GOT3 (cell line): Measurements from ENCODE around the gene SNX14.
"Not testable (repeated sequence)": the region's sequence is repeated elsewhere in the genome, so short reads cannot be mapped to it uniquely, and the experiment has no call there.

Experiments used
- DNase-seq: peaks from one replicate; lab custom pipeline; 2025; ENCODE audit warnings: mixed read lengths; lab: John Stamatoyannopoulos, UW

The SNX14 gene

GRCh38 chr6:85593438-85594196 is at the start of gene SNX14:
TSS of gene SNX14 (minus strand) at chr6:85593858. CDS start at chr6:85593718, 140 bp downstream.
- peak; percentile 76 for DNase-seq

DNA sequence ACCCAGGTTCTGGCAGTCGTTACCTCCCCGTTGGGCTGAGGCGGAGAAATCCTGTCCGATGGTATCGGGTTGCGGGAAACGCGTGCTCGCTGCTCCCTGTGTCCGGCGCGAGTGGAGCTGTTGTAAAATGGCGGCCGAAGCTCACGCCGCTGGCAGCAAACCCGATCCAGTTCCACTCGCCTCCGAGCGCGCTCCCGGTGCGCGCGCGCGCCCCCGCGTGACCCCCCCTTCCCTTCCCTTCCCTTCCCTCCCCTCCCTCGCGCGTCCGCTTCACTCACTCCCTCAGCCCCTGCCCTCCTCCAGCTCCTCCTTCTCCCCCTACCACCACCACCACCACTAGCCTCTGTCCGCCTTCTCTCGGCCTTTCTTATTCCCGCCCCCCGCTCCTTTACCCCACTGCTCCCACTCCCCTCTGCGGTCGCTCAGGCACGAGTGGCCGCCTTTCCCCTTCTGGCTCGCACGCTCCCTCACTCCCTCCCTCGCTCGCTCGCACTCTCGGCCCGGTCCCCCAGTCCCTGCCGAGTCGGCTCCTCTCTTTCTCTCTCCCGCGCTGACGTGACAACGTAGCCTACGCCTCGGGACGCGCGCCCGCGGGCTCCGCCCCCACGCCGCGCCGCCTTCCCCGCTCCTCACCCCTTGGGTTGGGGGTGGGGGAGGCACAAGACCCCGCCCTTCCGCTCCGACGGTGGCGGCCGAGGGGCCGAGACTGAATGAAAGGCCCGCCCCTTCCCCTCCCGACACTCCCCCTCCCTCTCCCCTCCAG is 49.3 kb upstream of the SNX14 start, which contains the start of gene SYNCRIP:
SYNCRIP (minus strand) TSS at position 113 of the 763 bp plus-strand sequence. CDS start 1,447 bp downstream, outside the sequence.
- DNase-seq, result peak; percentile 93

- no peak for DNase-seq
Measured at GRCh38 chr6:85641897-85642773, 48.5 kb upstream of the SNX14 start.

DNA sequence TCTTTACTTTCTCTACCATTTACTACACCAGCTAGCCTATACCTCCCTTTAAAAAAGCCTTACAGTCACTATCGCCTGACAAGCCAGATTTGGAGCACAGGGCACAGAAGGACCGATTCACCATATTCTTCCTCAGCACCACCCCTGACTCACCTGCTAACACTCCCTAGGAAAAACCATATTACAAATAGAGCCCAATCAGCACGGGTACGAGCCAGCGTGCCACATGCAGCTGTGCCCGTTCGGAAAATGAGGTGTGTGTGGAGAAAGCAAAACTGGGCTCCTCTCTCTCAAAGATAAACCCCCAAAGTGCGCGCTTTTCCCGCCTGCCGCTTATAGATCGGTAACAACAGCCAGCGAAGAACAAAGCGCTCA is 47.9 kb upstream of the SNX14 start:
- no peak for DNase-seq

DNA sequence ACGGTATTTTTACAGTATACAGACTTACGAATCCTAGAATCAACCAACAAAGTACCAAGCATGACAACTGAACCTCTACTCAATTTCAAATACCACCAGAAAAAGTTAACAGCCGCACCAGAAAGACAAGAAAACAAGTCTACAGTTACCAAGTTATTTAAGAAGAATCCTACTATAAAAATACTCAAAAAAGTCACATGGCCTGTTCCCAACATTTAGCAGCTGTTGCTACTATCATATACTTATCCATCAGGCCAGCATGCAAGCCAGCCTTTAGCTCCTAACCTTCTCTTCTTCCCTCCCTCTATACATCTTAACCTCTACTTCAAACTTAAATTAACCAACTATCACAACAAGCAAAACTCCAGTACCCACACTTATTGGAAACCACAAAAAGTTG is 47.2 kb upstream of the SNX14 start:
- DNase-seq, result no peak

GRCh38 chr6:85637579-85637978 is 43.9 kb upstream of the SNX14 start:
- DNase-seq, result no peak

DNA sequence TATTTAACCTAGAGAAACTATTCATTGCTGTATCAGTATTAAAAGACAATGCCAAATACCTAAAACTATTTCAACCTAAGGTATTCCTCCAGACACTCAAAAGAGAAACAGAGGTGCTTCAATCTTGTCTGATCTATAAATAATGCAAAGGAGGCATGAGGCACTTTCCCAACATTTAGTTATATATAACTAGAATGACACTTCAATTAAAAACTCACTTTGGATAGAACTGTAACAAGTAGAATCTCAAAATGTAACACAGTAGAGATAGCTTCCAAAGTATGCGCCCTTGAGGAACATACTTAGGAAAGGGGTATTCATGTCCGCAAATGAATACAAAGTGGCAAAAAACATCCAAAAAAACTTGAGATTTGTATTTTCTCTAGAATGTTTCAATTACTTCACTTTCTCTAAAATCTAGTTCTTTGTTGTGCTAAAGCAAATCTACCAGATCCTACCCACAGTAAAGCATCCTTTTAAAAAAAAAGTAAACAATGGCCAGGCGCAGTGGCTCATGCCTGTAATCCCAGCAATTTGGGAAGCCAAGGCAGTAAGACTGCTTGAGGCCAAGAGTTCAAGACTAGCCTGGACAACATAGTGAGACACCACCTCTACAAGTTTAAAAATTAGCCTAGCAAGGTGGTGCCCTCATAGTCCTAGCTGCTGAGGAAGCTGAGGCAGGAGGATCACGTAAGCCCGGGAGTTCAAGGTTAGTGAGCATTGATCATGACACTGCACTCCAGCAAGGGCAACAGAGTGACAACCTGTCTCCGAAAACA is 38.7 kb upstream of the SNX14 start:
- DNase-seq, result no peak

DNA sequence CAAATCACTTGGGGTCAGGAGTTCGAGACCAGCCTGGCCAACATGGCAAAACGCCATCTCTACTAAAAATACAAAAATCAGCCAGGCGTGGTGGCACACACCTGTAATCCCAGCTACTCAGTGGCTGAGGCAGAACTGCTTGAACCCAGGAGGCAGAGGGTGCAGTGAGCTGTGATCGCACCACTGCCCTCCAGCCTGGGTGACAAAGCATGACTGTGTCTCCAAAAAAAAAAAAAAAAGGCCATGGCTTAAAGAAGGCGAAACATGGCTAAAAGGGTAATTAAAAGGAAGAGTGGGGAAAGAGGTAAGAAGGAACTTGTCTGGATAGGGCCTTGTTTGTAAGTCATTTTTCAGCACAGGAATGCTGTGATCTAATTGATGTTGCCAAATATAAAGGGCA is 37.5 kb upstream of the SNX14 start:
- not testable (repeated sequence) for DNase-seq

- DNase-seq, result no peak
Measured at GRCh38 chr6:85628353-85628752, 34.7 kb upstream of the SNX14 start.

DNA sequence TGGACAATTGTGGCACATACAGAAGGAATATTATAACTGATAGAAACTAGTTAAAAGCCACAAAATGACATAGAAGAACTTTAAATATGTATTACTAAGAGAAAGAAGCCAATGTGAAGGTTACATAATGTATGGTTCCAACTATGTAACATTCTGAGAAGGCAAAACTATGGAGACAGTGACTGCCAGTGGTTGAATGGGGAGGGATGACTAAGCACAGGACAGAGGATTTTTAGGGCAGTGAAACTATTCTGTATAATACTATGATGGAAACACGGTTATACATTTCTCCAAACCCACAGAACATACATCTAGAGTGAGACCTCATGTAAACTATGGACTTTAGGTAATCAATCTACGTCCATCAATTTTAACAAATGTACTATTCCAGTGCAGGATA is 26.6 kb upstream of the SNX14 start:
- DNase-seq, result no peak

DNA sequence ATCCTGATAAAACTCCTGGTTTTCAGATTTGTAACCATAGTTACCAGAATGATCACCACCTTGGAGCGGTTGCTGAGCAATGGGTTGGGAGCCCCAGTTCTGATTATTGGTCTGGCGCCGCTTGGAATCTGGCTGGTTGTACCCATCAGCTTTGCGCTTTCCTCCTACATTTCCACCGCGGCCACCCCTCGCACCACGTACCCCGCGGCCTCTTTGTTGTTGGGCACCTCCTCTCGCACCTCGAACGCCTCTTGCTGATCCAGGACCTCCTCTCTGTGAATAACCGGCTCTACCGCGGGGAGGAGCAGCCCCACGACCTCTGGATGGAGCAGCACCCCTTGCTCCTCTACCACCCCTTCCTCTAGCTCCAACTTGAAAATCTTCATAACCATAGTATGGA is 21.1 kb upstream of the SNX14 start:
- DNase-seq, result no peak

DNA sequence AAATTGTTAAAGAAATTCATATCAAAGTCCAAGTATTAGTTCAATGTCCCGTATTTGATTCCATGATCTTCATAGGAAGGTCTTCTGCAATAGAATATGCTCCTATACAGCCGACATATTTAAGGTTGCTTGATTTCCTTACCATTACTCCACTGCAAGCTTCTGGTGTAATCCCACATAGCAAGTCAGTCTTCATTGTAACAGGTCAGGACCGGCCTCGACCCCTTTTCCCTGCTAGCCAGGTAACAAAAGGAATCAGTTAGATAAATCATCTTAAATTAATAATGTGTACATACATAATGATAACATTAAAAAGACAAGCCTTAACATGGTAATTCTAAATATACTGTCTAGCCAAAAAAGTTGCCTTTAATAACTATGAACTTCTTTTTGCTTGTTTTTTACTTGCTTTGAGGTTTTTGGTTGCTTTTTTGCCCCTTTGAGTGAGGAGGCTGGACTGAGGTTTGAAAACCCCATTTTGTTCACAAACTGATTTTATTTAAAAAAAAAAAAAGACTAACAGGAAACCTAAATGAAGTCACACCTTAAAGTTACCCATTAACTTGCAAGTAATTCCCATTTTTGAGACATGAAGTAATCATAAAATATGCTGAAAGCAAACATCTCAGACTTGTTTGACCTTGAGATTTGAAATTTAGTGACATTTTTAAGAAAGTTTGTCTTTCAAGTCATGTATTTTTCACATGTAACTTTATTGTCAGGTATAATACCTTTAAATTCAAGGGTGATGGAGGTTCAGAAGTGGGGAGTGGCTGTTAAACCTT is 19.2 kb upstream of the SNX14 start:
- DNase-seq, result no peak

DNA sequence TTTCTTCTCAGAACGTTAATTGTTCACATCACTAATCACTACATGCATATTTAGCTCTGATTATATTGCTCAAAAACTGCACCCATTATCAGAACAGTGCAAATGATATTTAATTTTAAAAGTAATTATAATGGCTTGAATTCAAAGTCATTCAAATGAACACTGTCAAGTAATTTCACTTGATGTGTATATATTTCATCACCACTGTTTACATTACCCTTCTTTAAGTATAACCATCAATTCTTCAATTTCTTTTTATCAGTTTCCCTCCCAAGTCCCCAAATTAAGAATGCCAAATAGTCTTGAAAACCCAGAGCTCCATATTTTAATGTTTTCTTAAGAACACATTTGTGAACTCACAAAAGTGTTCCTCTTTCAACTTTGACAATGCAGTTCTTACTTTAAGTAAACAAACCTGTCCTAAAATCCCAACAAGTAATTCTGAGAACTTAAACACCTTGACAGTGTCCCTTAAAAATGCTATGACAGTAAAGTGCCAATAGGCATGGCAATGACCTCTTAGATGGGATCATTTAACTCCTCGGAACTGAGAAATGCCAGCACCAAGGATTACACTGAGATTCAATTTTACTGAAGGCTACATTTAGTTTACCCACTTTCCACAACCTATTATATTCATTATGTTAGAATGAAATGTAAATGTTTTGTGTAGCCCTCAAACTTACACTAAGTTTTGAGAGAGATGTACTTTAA is 16.7 kb upstream of the SNX14 start:
- DNase-seq, result no peak

DNA sequence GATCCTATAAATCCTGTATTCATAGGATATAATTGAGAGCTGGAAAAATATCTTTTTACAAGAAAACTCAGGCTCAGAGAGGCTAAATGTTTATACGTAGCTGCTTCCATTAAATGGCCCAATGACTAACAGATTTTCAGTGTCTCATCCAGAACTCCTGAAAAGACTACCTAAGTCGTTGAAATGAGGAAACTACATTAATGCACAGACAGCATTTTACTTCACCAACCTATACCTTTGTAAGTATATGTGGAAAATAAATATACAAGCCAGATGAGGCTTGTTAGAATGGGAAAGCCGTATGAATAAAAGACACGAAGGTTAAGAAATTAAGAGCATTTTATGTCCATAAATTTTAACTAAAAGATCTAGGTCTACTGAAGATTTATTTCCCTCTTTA is 8.4 kb upstream of the SNX14 start:
- no peak for DNase-seq

DNA sequence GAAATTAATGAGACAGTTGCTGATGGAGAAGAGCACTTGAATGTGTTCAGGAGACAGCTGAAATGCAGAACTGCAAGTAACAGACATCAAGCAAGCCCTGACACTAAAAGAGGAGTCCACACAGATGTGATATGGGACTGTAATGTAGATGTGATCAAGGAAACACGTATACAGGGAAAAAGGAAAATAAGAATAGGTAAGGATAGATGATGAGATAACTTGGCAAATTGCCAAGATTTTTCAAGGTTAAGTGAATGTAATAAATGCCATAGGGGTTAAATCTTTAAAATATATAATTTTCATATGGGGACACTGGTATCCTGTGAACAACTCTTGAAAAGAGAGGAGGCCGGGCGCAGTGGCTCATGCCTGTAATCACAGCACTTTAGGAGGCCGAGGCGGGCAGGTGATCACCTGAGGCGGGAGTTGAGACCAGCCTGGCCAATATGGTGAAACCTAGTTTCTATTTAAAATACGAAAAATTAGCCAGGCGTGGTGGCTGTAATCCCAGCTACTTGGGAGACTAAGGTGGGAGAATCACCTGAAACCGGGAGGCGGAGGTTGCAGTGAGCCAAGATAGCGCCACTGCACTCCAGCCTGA is 7.2 kb upstream of the SNX14 start:
- no peak for DNase-seq

DNA sequence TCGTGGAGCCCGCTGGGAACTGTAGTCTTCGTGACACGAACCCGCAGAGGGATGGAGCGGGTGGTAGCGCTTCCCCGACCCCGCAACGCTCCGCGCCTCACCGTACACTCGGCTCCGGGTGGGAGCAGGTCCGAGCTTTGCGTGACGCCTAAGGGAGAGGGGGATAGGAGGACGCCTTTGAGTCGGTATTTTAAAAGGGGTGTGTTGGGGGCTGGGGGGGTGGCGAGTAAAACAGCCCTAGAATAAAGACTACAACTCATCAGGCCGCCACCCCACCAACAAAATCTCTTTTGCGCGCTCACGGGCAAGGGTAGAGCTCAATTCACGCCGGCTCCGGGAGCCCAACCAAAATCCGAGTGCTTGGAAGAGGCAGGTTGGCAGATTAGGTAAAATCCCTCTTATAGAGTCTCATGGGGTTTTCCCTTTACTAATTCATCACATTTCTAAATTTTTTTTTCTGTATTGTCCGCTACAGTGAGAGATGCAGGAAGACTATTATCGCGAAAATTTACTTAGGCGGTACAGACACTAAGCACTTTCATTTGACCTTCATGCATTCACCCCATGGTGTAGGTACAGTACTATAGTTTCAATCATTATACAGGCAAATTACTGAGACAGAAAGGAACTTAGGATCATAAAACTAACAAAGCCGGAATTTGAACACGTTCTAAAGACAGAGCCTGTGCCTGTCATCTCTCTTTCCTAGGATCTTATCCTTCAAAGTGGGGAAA is 706 bp upstream of the SNX14 start:
- DNase-seq, result no peak

DNA sequence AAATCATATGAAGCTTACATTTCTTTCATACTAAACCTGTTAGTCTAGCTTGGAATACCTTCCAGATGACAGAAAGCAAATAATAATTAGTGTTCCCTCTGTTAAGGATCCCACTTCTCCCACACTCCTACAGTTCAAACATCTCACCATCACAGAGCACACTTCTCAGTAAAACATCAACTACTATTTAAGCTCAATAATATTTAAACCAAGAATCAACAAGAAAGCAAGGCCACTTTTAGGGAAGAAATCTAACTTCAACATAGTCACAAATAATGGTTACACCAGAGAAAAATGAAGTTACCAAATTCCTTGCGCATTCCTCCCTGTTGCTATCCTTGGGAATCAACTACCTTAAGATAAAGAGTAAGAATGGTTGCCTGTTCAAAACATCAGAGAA is 1.6 kb downstream of the SNX14 start:
- DNase-seq, result no peak

GRCh38 chr6:85591207-85591606 is 2.5 kb downstream of the SNX14 start:
- DNase-seq, result no peak

DNA sequence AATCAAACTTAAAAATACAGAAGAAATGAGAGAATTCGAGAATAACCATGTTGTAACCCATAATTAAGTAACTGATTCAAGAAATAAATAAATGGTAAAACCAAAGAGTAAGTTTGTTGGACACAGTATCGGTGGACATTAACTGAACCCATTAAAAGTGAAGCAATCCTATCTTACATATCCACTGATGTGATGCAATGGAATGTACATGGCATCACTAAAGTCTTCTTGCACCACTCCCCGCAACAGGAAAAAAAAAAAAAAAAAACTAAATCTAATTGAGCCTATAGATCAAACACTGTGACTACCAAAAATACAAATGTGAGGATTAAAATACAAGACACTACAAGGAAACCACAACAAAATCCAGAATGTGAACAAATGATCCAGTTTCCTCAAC is 7.9 kb downstream of the SNX14 start:
- no peak for DNase-seq
